ENCODE measurements around the gene STXBP5.

DNA sequence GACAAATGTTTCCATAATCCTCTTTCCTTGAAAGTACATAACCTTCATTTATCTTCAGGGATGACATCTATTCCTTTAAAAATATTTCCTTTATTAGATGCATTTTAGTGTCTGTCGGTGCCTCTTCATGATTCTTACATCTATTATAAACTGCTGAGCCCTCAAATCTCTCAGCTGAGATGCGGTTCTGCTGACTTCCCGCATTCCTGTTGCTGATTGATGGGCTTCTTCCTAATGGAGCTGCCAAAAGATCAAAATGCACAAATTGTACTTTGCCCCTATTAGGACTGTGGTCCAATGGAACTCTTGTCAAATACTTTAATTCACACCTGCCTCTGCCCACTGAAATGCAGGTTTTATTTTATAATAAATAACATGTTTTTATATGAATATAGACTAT, 225.6 kb downstream of the STXBP5 start:
- TF ChIP-seq, protein P1, sequence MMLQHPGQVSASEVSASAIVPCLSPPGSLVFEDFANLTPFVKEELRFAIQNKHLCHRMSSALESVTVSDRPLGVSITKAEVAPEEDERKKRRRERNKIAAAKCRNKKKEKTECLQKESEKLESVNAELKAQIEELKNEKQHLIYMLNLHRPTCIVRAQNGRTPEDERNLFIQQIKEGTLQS (CRISPR knock-in tag; IDR thresholded peaks at IDR 0.05): no peak
- TF ChIP-seq EZH2 (conservative IDR thresholded peaks at IDR 0.05; ENCODE audit: low read depth, low read length) (no peak), EP300 (IDR thresholded peaks at IDR 0.05; ENCODE audit: low read depth in 2 of 2, low read length in 2 of 2) (no peak), EP300 (CRISPR knock-in tag; IDR thresholded peaks at IDR 0.05; ENCODE audit: borderline replicate concordance) (no peak), ZFY (CRISPR knock-in tag; IDR thresholded peaks at IDR 0.05) (no peak), CBX1 (IDR thresholded peaks at IDR 0.05; ENCODE audit: low read depth) (no peak), FOSL1 (CRISPR knock-in tag; IDR thresholded peaks at IDR 0.05; ENCODE audit: borderline replicate concordance) (no peak), POLR2A (IDR thresholded peaks at IDR 0.05; ENCODE audit: insufficient read depth in 1 of 2, low read depth in 2 of 2, low read length in 2 of 2) (no peak), POLR2AphosphoS5 (IDR thresholded peaks at IDR 0.05; ENCODE audit: low read depth, low read length) (no peak), TBP (CRISPR knock-in tag; IDR thresholded peaks at IDR 0.05) (no peak), ARNT (IDR thresholded peaks at IDR 0.05) (no peak), NR2F6 (IDR thresholded peaks at IDR 0.05) (no peak), NR2F6 (CRISPR knock-in tag; IDR thresholded peaks at IDR 0.05) (no peak), TCF7 (IDR thresholded peaks at IDR 0.05; ENCODE audit: low read depth) (no peak)
- TF ChIP-seq, protein P2, sequence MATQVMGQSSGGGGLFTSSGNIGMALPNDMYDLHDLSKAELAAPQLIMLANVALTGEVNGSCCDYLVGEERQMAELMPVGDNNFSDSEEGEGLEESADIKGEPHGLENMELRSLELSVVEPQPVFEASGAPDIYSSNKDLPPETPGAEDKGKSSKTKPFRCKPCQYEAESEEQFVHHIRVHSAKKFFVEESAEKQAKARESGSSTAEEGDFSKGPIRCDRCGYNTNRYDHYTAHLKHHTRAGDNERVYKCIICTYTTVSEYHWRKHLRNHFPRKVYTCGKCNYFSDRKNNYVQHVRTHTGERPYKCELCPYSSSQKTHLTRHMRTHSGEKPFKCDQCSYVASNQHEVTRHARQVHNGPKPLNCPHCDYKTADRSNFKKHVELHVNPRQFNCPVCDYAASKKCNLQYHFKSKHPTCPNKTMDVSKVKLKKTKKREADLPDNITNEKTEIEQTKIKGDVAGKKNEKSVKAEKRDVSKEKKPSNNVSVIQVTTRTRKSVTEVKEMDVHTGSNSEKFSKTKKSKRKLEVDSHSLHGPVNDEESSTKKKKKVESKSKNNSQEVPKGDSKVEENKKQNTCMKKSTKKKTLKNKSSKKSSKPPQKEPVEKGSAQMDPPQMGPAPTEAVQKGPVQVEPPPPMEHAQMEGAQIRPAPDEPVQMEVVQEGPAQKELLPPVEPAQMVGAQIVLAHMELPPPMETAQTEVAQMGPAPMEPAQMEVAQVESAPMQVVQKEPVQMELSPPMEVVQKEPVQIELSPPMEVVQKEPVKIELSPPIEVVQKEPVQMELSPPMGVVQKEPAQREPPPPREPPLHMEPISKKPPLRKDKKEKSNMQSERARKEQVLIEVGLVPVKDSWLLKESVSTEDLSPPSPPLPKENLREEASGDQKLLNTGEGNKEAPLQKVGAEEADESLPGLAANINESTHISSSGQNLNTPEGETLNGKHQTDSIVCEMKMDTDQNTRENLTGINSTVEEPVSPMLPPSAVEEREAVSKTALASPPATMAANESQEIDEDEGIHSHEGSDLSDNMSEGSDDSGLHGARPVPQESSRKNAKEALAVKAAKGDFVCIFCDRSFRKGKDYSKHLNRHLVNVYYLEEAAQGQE (IDR thresholded peaks at IDR 0.05; ENCODE audit: borderline replicate concordance in 1 of 2, low read depth in 1 of 2, low read length in 2 of 2): no peak
- TF ChIP-seq, protein P3, sequence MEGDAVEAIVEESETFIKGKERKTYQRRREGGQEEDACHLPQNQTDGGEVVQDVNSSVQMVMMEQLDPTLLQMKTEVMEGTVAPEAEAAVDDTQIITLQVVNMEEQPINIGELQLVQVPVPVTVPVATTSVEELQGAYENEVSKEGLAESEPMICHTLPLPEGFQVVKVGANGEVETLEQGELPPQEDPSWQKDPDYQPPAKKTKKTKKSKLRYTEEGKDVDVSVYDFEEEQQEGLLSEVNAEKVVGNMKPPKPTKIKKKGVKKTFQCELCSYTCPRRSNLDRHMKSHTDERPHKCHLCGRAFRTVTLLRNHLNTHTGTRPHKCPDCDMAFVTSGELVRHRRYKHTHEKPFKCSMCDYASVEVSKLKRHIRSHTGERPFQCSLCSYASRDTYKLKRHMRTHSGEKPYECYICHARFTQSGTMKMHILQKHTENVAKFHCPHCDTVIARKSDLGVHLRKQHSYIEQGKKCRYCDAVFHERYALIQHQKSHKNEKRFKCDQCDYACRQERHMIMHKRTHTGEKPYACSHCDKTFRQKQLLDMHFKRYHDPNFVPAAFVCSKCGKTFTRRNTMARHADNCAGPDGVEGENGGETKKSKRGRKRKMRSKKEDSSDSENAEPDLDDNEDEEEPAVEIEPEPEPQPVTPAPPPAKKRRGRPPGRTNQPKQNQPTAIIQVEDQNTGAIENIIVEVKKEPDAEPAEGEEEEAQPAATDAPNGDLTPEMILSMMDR (CRISPR knock-in tag; IDR thresholded peaks at IDR 0.05): no peak
